NCI-H345 treated with DMSO at 0.1 percent for 48 hours (cell line): ENCODE data around the gene SEMA3B.

Experiments used
- DNase-seq: peaks from one replicate; lab custom pipeline; 2025; ENCODE audit not compliant: unreplicated experiment; lab: John Stamatoyannopoulos, UW

The SEMA3B gene

GRCh38 chr3:50327129-50327528, 58.2 kb downstream of the SEMA3B start:
- DNase-seq, result no peak
